GM12865 (cell line): ENCODE data around the gene PPFIBP2.
"Not testable (repeated sequence)": the region's sequence is repeated elsewhere in the genome, so short reads cannot be mapped to it uniquely, and the experiment has no call there.

Experiments used
- DNase-seq: peaks from one replicate; pipeline ENCODE4 v3.0.0; 2010; ENCODE audit warnings: low read depth
- H3K4me3 ChIP-seq: 2 replicates; pipeline ENCODE4 v1.5.1; 2011; ENCODE audit warnings: mild to moderate bottlenecking, low read depth, low read length, control low read depth
- TF ChIP-seq, protein P1 (sequence below): IDR thresholded peaks from 2 replicates; pipeline ENCODE4 v1.5.1; 2011; ENCODE audit warnings: low read length, control low read depth, low read depth, inconsistent platforms; ENCODE audit not compliant: insufficient read depth; ENCODE audit errors: missing control alignments

The PPFIBP2 gene

DNA sequence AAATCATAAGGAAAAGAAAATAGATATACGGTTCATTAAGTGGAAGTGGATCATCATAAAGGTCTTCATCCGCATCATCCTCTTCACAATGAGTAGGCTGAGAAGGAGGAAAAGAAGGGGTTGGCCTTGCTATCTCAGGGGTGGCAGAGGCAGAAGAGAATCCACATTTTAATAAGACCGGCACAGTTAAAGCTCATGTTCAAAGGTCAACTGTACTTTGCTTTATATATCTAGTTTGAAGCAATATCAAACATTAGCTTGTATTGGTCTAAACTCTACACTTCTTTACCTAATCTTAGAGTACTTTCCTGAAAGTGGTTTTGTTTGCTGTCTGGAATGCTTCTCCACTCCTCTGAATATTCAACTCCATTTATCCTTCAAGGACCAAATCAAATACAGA, 5.7 kb upstream of the PPFIBP2 start:
- no peak overlapping the region for H3K4me3 ChIP-seq
- TF ChIP-seq, protein P1, sequence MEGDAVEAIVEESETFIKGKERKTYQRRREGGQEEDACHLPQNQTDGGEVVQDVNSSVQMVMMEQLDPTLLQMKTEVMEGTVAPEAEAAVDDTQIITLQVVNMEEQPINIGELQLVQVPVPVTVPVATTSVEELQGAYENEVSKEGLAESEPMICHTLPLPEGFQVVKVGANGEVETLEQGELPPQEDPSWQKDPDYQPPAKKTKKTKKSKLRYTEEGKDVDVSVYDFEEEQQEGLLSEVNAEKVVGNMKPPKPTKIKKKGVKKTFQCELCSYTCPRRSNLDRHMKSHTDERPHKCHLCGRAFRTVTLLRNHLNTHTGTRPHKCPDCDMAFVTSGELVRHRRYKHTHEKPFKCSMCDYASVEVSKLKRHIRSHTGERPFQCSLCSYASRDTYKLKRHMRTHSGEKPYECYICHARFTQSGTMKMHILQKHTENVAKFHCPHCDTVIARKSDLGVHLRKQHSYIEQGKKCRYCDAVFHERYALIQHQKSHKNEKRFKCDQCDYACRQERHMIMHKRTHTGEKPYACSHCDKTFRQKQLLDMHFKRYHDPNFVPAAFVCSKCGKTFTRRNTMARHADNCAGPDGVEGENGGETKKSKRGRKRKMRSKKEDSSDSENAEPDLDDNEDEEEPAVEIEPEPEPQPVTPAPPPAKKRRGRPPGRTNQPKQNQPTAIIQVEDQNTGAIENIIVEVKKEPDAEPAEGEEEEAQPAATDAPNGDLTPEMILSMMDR: no peak
- no peak for DNase-seq

DNA sequence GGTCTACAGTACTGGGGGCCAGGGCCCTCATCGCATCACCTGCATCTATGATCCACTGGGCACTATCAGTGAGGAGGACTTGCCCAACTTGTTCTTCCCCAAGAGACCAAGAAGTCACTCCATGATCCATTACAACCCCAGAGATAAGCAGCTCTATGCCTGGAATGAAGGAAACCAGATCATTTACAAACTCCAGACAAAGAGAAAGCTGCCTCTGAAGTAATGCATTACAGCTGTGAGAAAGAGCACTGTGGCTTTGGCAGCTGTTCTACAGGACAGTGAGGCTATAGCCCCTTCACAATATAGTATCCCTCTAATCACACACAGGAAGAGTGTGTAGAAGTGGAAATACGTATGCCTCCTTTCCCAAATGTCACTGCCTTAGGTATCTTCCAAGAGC, 3.8 kb upstream of the PPFIBP2 start:
- TF ChIP-seq, protein P1: no peak
- H3K4me3 ChIP-seq: no peak overlapping the region
- DNase-seq: no peak

DNA sequence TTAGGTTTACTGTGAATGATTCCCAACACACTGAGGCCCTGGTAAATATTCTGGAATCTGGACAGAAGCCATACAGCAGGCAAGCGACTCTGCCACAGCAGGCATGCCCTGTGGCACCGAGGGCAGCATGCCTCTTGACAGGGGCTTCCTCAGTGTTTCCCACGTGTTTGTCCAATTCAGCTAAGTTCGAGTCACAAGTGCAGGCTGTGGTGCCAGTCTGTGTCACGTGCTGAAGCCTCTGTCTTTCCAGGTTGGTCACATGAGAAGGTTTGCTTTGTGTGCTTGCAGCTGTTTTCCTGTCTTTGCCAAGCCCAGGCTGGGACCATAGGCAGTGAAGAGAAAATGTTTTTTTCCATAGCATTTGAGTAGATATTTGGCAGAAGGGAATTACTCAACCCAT, 2.4 kb upstream of the PPFIBP2 start:
- TF ChIP-seq, protein P1: no peak
- no peak overlapping the region for H3K4me3 ChIP-seq
- no peak for DNase-seq

DNA sequence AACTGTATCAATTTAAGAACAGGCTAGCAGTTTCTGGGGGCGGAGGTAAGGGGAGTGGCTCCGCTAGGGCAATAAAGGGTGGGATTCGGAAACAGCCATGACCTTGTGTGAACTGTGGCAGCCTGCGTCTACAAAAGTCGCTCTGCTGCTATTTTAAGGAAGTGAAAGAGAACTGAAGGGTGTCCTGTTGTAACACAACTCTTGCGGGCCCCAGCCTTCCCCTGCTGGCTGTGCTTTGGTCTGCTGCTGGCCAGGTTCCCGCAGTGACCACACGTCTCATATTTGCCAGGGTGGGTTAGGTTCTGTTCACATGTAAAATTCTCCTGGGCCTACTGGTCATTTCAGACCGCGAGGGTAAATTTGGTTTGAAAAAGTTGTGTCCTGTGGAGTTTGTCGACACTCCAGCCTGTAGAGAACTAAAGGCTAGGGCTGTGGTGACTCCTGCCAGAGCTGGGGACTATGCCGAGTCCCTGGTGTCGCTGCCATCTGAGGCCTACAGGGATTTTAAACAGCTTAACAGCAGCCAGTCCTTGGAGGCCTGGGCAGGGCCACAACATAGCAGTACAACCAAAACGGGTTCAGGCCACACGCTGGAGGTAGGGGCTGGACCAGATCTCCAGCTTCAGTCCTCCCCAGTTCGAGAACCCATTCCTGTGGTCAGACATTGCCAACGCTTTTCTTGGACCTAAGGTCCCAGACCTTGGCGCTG, 1.1 kb upstream of the PPFIBP2 start:
- TF ChIP-seq, protein P1: peak; percentile 12
- peak overlapping the region; percentile 97 for H3K4me3 ChIP-seq
- peak; percentile 92 for DNase-seq

DNA sequence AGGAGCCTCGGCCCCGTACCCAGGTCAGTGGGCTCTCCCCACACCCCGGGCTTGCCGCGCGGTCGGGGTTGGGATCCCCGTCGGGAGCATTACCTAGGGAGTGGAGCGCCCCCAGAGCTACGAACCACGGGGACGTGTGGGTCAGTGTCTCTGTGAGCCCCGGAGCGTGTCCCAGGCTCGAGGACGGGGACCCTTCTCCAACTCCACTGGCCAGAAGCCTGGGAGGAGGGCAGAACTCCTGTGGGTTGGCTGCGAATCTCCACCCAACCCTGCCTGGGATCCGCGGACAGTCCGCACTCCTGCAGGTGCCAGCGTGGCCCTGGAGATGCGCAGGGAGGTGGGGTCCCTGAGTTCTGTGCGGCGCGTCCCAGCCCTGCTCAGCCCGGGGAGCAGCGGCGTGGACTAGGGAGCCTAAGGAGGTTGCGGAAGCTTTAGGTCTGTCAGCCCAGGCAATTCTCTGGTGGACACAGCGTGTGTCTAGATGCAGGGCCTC, 346 bp downstream of the PPFIBP2 start:
- TF ChIP-seq, protein P1: peak; percentile 2
- peak; percentile 43 for DNase-seq
- peak overlapping the region; percentile 97 for H3K4me3 ChIP-seq

DNA sequence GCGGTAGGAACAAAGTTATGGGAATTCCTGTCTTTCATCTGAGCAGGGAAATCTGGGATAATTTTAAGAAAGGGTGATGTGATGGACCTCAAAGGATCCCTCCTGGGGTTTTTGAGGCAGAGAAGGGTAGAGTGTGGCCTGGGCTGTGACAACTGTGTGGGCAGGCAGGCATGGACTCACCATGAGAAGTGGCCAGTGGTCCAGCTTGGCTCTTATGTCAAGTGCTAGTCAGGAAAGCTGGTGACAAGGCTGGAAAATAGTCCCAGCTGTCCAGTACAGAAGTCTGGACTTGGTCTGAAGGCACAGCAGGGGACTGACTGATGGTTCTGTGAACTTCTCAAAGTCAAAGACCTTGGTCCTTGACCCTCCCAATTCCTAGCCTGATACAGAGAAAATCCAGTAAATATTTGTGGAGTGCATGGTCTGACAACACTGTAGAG, 1.7 kb downstream of the PPFIBP2 start:
- peak overlapping the region; percentile 97 for H3K4me3 ChIP-seq
- DNase-seq: no peak
- TF ChIP-seq, protein P1: no peak

DNA sequence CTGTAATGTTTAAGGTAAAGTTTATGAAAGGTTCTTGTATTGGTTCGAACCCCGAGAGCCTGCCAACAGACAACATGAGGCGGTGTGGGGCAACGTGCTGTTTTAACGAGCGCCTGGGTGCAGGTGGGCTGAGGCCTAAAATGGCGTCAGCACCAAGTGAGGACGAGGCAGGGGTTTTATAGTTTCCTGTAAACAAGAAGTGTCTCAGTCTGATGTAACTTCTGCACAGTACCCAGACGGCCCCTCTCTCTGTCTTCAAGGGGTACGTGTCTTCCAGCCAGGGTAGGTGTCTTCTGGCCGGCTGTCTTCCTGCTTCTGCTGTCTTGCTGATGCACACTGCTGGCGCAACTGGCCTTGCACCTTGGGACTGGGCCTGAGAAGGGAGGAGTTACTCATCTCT, 2.7 kb downstream of the PPFIBP2 start:
- no peak overlapping the region for H3K4me3 ChIP-seq
- TF ChIP-seq, protein P1: no peak
- DNase-seq: no peak

DNA sequence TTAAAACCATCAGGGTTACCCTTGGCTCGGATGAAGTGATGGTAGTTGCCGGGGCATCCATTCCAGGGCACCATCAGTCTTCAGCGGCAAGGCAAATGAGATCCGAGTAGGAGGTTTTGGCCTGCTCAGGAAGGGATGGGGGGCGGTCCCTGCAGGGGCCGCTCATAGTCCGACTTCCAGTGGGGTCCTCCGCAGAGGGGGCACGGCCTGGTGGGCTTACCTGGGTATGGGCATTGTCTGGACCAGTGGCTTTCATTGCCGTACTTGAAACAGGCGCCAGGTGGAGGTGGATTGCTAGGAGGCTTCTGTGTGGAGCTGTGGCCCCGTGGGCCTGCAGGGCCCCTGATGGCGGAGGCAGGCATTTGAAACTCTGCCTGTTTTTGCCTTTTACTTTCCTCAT, 3.9 kb downstream of the PPFIBP2 start:
- H3K4me3 ChIP-seq, DNase-seq: not testable (repeated sequence)
